Adrenal gland (tissue), 12 donors: ENCODE measurements around the gene BLVRA. TPM values are rescaled to one million over a fixed set of nuclear protein-coding genes. Genes with fewer than 3 reads are reported as not detected.
"Not testable (repeated sequence)": the region's sequence is repeated elsewhere in the genome, so short reads cannot be mapped to it uniquely, and the experiment has no call there.

Experiments used
- DNase-seq, 7 donors: peaks; one replicate each; pipeline ENCODE4 v3.0.0-alpha.2; 2019 to 2020
- H3K27ac ChIP-seq, 5 donors: fragments of 200-600 bp; sonication (generic) in 4 of 5; 1 replicate in 3 of 5; 2 replicates in 2 of 5; pipeline versions ENCODE4 v1.5.1 to v1.8.0; 2016 to 2020; ENCODE audit warnings: mild to moderate bottlenecking in 1 of 5
- H3K27me3 ChIP-seq: fragments of 200-600 bp; 2 replicates; pipeline ENCODE4 v1.8.0; 2021
- H3K36me3 ChIP-seq, 2 donors: fragments of 200-600 bp; replicated peaks in 1 of 2; 1 replicate in 1 of 2; 2 replicates in 1 of 2; pipeline versions ENCODE4 v1.5.1 to v1.8.0; 2018 to 2022
- H3K4me1 ChIP-seq, 2 donors: fragments of 200-600 bp; replicated peaks in 1 of 2; 1 replicate in 1 of 2; 2 replicates in 1 of 2; pipeline versions ENCODE4 v1.5.1 to v1.8.0; 2018 to 2021
- H3K4me3 ChIP-seq, 4 donors: fragments of 200-600 bp; sonication (generic) in 3 of 4; one replicate each; pipeline ENCODE4 v1.5.1; 2016 to 2018
- H3K9me3 ChIP-seq, 3 donors: fragments of 200-600 bp; sonication (generic) in 1 of 3; replicated peaks in 1 of 3; 1 replicate in 2 of 3; 2 replicates in 1 of 3; pipeline versions ENCODE4 v1.5.1 to v1.8.0; 2016 to 2021
- CTCF ChIP-seq, 6 experiments: fragments of 450-650 bp in 4 of 6; fragments of 200-600 bp in 2 of 6; sonication (generic) in 1 of 6; IDR thresholded peaks; 1 replicate in 5 of 6; 2 replicates in 1 of 6; pipeline versions ENCODE4 v1.5.1 to v1.8.0; 2016 to 2021; ENCODE audit warnings: antibody characterized with exemption in 6 of 6, mild to moderate bottlenecking in 2 of 6, moderate library complexity in 1 of 6
- POLR2A ChIP-seq, 2 donors: fragments of 450-650 bp; IDR thresholded peaks; one replicate each; pipeline ENCODE4 v1.6.1; 2017; ENCODE audit warnings: antibody characterized with exemption in 2 of 2, mild to moderate bottlenecking in 2 of 2, moderate library complexity in 1 of 2
- WGBS, 4 donors: extraction: QIAGEN DNeasy Blood & Tissue Kit in 2 of 4; methylation state at CpG; one replicate each; pipeline versions ENCODE4 v1.1.5 to v1.1.7; 2013 to 2017; 5-methylcytosine and 5-hydroxymethylcytosine counted together
- intact Hi-C, 2 donors: fragments of 100-400 bp; cut with DNase I; formaldehyde crosslinking; loops; one replicate each; pipeline versions ENCODE4 v1.14.1 to v1.15.0; 2022 to 2023
- polyA plus RNA-seq, 3 donors: library from polyadenylated mRNA; stranded (reverse); fragments of 200-250 nt in 2 of 3; fragments of 350-450 nt in 1 of 3; fragmentation: Illumina TruSeq in 1 of 3; extraction: RNeasy Lipid Tissue Mini Kit (QIAGEN cat#74804) in 1 of 3; gene quantifications; one replicate each; pipeline ENCODE4 v1.2.3, GENCODE V29; 2013 to 2014
- total RNA-seq, 9 donors: library from RNA; depleted of rRNA in 4 of 9; stranded (reverse); fragments of >200 nt in 4 of 9; fragments of 120-200 nt in 1 of 9; fragmentation: NEBNext Ultra II Directional in 1 of 9; extraction: Animal tissue kit (Norgen Biotek cat#: 25700) in 1 of 9; gene quantifications; one replicate each; pipeline versions ENCODE4 v1.1.0 to v1.2.4, GENCODE V29; 2013 to 2023
- donor health status: healthy with polysubstance abuse.
- donor health status: Bipolar disorder and iron deficiency.
- donor health status: DM: yes; HTN: yes; CAD: no.
- donor health status: DM: no; HTN: no; CAD: no.
- donor health status: DM: no; HTN: no; CAD: no.
- donor health status: DM: yes; HTN: yes; CAD: no.

BLVRA gene
- total and polyA plus RNA-seq, 12 donors, result 7.7 to 56.3 (median 36.5) TPM

GRCh38 chr7:43825391-43825808, 66.9 kb downstream of the BLVRA start:
- 64 to 75% (median 72%) methylated on average over 5 of the region's 5 CpGs for WGBS, 4 donors
- no peaks in the 10 kb centered on the region for H3K4me1 ChIP-seq
- intact Hi-C loops, result no loop called here

GRCh38 chr7:43830917-43831316, 72.4 kb downstream of the BLVRA start:
- H3K4me3 ChIP-seq, H3K27ac ChIP-seq, H3K36me3 ChIP-seq, DNase-seq, H3K27me3 ChIP-seq, H3K4me1 ChIP-seq, H3K9me3 ChIP-seq: not testable (repeated sequence)
- intact Hi-C loops, result loop anchor here in 1 of 2 donors (10.0 kb wide), 1 partner anchor 106 kb away; the partner anchor contains the start of gene COA1

More at GRCh38 chr7:43825391-43825808, 66.9 kb downstream of the BLVRA start:
- TF ChIP-seq CTCF (IDR thresholded peaks at IDR 0.05), result no peak
- TF ChIP-seq POLR2A (IDR thresholded peaks at IDR 0.05), result no peak
- H3K36me3 ChIP-seq, result no peaks in the 10 kb centered on the region
- DNase-seq, result no peak
- H3K4me3 ChIP-seq, result no peak overlapping the region
- no peak overlapping the region for H3K27ac ChIP-seq
- H3K9me3 ChIP-seq, result peaks cover 0 to under 1% (median 0%) of the 10 kb centered on the region in 3 donors
- H3K27me3 ChIP-seq, result peaks cover 4% of the 10 kb centered on the region

GRCh38 chr7:43834463-43835251, 76.2 kb downstream of the BLVRA start:
- WGBS, 4 donors, result 70 to 77% (median 73%) methylated on average over 8 of the region's 8 CpGs
- DNase-seq, result peak in 2 of 7 donors; percentile 5 to 21
- H3K4me3 ChIP-seq, result peak overlapping the region in 1 of 4 donors; percentile 30
- H3K27me3 ChIP-seq, result peaks cover 4% of the 10 kb centered on the region
- no peak overlapping the region for H3K27ac ChIP-seq
- intact Hi-C loops, result loop anchor here (5.0 to 10.0 kb wide), 3 partner anchors 110 to 252 kb away; partner anchors contain the start of genes COA1 (in 1 of the 2) and STK17A (in 1 of the 2)
- H3K9me3 ChIP-seq, result peaks cover 0 to 9% (median 0%) of the 10 kb centered on the region in 3 donors
- H3K36me3 ChIP-seq, result no peaks in the 10 kb centered on the region
- H3K4me1 ChIP-seq, result no peaks in the 10 kb centered on the region
- TF ChIP-seq CTCF (IDR thresholded peaks at IDR 0.05) (no peak), POLR2A (IDR thresholded peaks at IDR 0.05) (no peak)

- Histone ChIP-seq H3K4me1 (no peaks in the 10 kb centered on the region), H3K27me3 (no peaks in the 10 kb centered on the region), H3K4me3 (no peak overlapping the region), H3K27ac (peak overlapping the region in 1 of 5 donors; percentile 0), H3K36me3 (no peaks in the 10 kb centered on the region), H3K9me3 (no peaks in the 10 kb centered on the region)
- 73 to 78% (median 74%) methylated on average over 9 of the region's 9 CpGs for WGBS, 4 donors
- no peak for DNase-seq
- TF ChIP-seq POLR2A (IDR thresholded peaks at IDR 0.05) (no peak), CTCF (IDR thresholded peaks at IDR 0.05) (no peak)
- intact Hi-C loops, result loop anchor here (5.0 to 10.0 kb wide), 3 partner anchors 113 to 256 kb away; partner anchors contain the start of genes COA1 (in 1 of the 2) and STK17A (in 1 of the 2)
Observed at GRCh38 chr7:43838201-43838658, 79.8 kb downstream of the BLVRA start.
